GM12878 (cell line): Measurements from ENCODE around the gene TMOD3.

ENCODE experiments used
- CTCF ChIP-seq, 3 experiments: IDR thresholded peaks in 2 of 3; conservative IDR thresholded peaks in 1 of 3; 2 replicates each; pipeline ENCODE4 v1.5.1; 2011; ENCODE audit warnings: low read depth in 3 of 3, low read length in 3 of 3, mild to moderate bottlenecking in 3 of 3, control low read depth in 2 of 3, moderate library complexity in 2 of 3, inconsistent platforms in 1 of 3, mixed read lengths in 1 of 3; ENCODE audit not compliant: control insufficient read depth in 2 of 3, insufficient read depth in 1 of 3; ENCODE audit errors: extremely low read depth in 1 of 3
- CUX1 ChIP-seq: IDR thresholded peaks from 2 replicates; pipeline ENCODE4 v1.6.1; 2012; ENCODE audit warnings: improper control_type of control experiment, low read depth, low read length; ENCODE audit not compliant: insufficient replicate concordance
- EED ChIP-seq: sonication (generic); IDR thresholded peaks from 2 replicates; pipeline ENCODE4 v1.6.1; 2016; ENCODE audit warnings: antibody characterized with exemption, low read depth
- EP300 ChIP-seq, 2 experiments: fragments of 150-350 bp in 1 of 2; IDR thresholded peaks; 2 replicates each; pipeline ENCODE4 v1.6.1; 2011 to 2012; ENCODE audit warnings: low read depth in 2 of 2, low read length in 2 of 2, borderline replicate concordance in 1 of 2, improper control_type of control experiment in 1 of 2, inconsistent platforms in 1 of 2; ENCODE audit not compliant: control insufficient read depth in 1 of 2
- EZH2 ChIP-seq: IDR thresholded peaks from 2 replicates; pipeline ENCODE4 v1.6.1; 2012; ENCODE audit warnings: low read depth, mild to moderate bottlenecking, control low read depth, inconsistent platforms, low read length, borderline replicate concordance; ENCODE audit not compliant: control insufficient read depth
- POLR2A ChIP-seq: IDR thresholded peaks from 2 replicates; pipeline ENCODE4 v1.6.1; 2011; ENCODE audit warnings: low read depth, mild to moderate bottlenecking, low read length
- POLR2AphosphoS5 ChIP-seq: IDR thresholded peaks from 2 replicates; pipeline ENCODE4 v1.6.1; 2011; ENCODE audit warnings: mild to moderate bottlenecking, low read length, inconsistent platforms
- SIX5 ChIP-seq: IDR thresholded peaks from 2 replicates; pipeline ENCODE4 v1.6.1; 2011; ENCODE audit warnings: mild to moderate bottlenecking, low read depth, low read length, moderate library complexity; ENCODE audit not compliant: severe bottlenecking
- SRF ChIP-seq, 2 experiments: IDR thresholded peaks; 2 replicates each; pipeline ENCODE4 v1.6.1; 2011; ENCODE audit warnings: low read depth in 2 of 2, low read length in 2 of 2, mild to moderate bottlenecking in 1 of 2, moderate library complexity in 1 of 2
- TBL1XR1 ChIP-seq: IDR thresholded peaks from 2 replicates; pipeline ENCODE4 v1.6.1; 2012; ENCODE audit warnings: low read depth, low read length, improper control_type of control experiment
- TCF12 ChIP-seq: IDR thresholded peaks from 2 replicates; pipeline ENCODE4 v1.6.1; 2011; ENCODE audit warnings: low read depth, mild to moderate bottlenecking, low read length
- ZNF207 ChIP-seq: fragments of 450-650 bp; IDR thresholded peaks from 2 replicates; pipeline ENCODE4 v1.6.1; 2014; ENCODE audit warnings: antibody characterized with exemption, mild to moderate bottlenecking, borderline replicate concordance
- ZNF217 ChIP-seq: fragments of 450-650 bp; IDR thresholded peaks from 2 replicates; pipeline ENCODE4 v1.6.1; 2017; ENCODE audit warnings: antibody characterized with exemption, mild to moderate bottlenecking
- ZZZ3 ChIP-seq: IDR thresholded peaks from 2 replicates; pipeline ENCODE4 v1.6.1; 2011; ENCODE audit warnings: low read depth; ENCODE audit not compliant: control insufficient read depth, insufficient read length

- TF ChIP-seq CTCF (IDR thresholded peaks at IDR 0.05 in 2 of 3, conservative IDR thresholded peaks at IDR 0.05 in 1 of 3; ENCODE audit: control insufficient read depth in 2 of 3, extremely low read depth in 1 of 3, insufficient read depth in 1 of 3, low read depth in 3 of 3, low read length in 3 of 3) = no peak
- no peak for TF ChIP-seq EED
- TF ChIP-seq SRF (IDR thresholded peaks at IDR 0.05; ENCODE audit: low read depth in 2 of 2, low read length in 2 of 2) = no peak
- TF ChIP-seq ZZZ3 = no peak
- TF ChIP-seq TCF12 = no peak
- no peak for TF ChIP-seq EZH2
- no peak for TF ChIP-seq POLR2AphosphoS5
- no peak for TF ChIP-seq ZNF217
- TF ChIP-seq EP300 (IDR thresholded peaks at IDR 0.05; ENCODE audit: borderline replicate concordance in 1 of 2, control insufficient read depth in 1 of 2, low read depth in 2 of 2, low read length in 2 of 2) = no peak
- no peak for TF ChIP-seq ZNF207
- TF ChIP-seq SIX5 = no peak
- TF ChIP-seq TBL1XR1 = no peak
- no peak for TF ChIP-seq CUX1
- no peak for TF ChIP-seq POLR2A
Observed at GRCh38 chr15:51856714-51857380, 27.4 kb downstream of the TMOD3 start.
